ENCODE data around the gene LARP4B. TPM values are rescaled to one million over a fixed set of nuclear protein-coding genes. Genes with fewer than 3 reads are reported as not detected.
"Not testable (repeated sequence)": the region's sequence is repeated elsewhere in the genome, so short reads cannot be mapped to it uniquely, and the experiment has no call there.

The LARP4B gene
- polyA plus RNA-seq, 1 donor, result 83.3 TPM

GRCh38 chr10:958106-958505 lies 26.6 kb upstream of the LARP4B start:
- no peak for DNase-seq (ENCODE audit: low read depth)

GRCh38 chr10:955820-956217 lies 24.3 kb upstream of the LARP4B start:
- DNase-seq (ENCODE audit: low read depth), result no peak

GRCh38 chr10:955127-955819 lies 23.8 kb upstream of the LARP4B start:
- DNase-seq (ENCODE audit: low read depth), result no peak

GRCh38 chr10:954396-954795 lies 22.9 kb upstream of the LARP4B start:
- no peak for DNase-seq (ENCODE audit: low read depth)

- no peak for DNase-seq (ENCODE audit: low read depth)
Observed at GRCh38 chr10:953836-954235, 22.3 kb upstream of the LARP4B start.

- no peak for DNase-seq (ENCODE audit: low read depth)
Observed at GRCh38 chr10:949446-949845, 17.9 kb upstream of the LARP4B start.

GRCh38 chr10:948347-948746 lies 16.8 kb upstream of the LARP4B start:
- no peak for DNase-seq (ENCODE audit: low read depth)

GRCh38 chr10:947881-948280 lies 16.4 kb upstream of the LARP4B start:
- DNase-seq (ENCODE audit: low read depth), result no peak

GRCh38 chr10:947051-947450 lies 15.5 kb upstream of the LARP4B start:
- DNase-seq (ENCODE audit: low read depth), result no peak

- DNase-seq (ENCODE audit: low read depth), result no peak
Observed at GRCh38 chr10:945778-946177, 14.3 kb upstream of the LARP4B start.

GRCh38 chr10:944034-944831 lies 12.7 kb upstream of the LARP4B start:
- DNase-seq (ENCODE audit: low read depth), result no peak

- no peak for DNase-seq (ENCODE audit: low read depth)
Observed at GRCh38 chr10:943334-944033, 12.0 kb upstream of the LARP4B start.

GRCh38 chr10:938941-939678 lies 7.6 kb upstream of the LARP4B start:
- DNase-seq (ENCODE audit: low read depth), result no peak

GRCh38 chr10:934746-935406 lies 3.4 kb upstream of the LARP4B start:
- DNase-seq (ENCODE audit: low read depth), result no peak

GRCh38 chr10:934165-934564 lies 2.7 kb upstream of the LARP4B start:
- not testable (repeated sequence) for DNase-seq (ENCODE audit: low read depth)

- no peak for DNase-seq (ENCODE audit: low read depth)
Observed at GRCh38 chr10:932589-932988, 1.1 kb upstream of the LARP4B start.

GRCh38 chr10:930625-931325 lies 730 bp downstream of the LARP4B start:
- no peak for DNase-seq (ENCODE audit: low read depth)

- DNase-seq (ENCODE audit: low read depth), result no peak
Observed at GRCh38 chr10:929960-930624, 1.4 kb downstream of the LARP4B start.

- DNase-seq (ENCODE audit: low read depth), result no peak
Observed at GRCh38 chr10:927131-927530, 4.4 kb downstream of the LARP4B start.

GRCh38 chr10:926075-926698 lies 5.3 kb downstream of the LARP4B start:
- DNase-seq (ENCODE audit: low read depth), result no peak

Measured in forelimb muscle (tissue), 1 donor.